Activated naive CD4-positive, alpha-beta T cell treated with Interleukin-2 at 50 U/mL for 16 hours (primary cell): ENCODE data around the gene ITGB1.

ENCODE experiments used
- DNase-seq: peaks from one replicate; pipeline ENCODE4 v3.0.0-alpha.2; 2020

ITGB1 gene

DNA sequence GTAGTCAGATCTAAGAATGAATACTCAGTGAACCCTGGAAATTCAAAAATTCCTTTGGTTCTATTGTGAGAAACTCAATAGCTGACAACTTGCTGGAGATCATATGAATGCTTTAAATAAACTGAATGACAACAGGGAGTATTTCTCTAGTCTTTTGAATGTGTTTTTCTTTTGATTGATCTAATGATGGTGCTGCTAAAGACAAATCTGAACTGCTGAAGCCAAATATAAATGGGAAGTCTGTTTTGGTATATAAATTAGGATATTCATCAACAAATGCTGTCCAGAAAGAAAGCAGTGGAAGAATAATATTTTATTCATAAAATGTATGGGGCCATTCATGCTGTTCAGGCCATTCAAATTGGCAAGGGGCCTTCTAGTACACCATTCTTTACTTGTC lies 79.4 kb downstream of the ITGB1 start:
- no peak for DNase-seq

DNA sequence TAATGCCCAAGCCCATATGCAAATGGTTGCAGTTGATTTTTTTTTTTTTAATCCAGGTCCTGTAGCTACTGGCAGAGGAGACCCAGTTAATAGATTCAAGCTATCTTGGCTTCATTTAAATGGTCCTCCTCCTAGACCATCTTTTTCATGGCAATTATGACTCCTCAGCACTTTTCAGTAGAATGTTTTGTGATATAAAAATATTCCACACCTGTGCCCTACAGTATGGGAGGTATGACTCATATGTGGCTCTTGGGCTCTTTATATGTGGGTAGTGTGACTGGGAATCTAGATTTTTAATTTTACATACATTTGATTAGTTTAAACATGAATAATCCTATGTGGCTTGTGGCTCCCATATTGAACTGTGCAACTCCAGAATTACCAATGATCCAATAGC lies 80.1 kb downstream of the ITGB1 start:
- no peak for DNase-seq

DNA sequence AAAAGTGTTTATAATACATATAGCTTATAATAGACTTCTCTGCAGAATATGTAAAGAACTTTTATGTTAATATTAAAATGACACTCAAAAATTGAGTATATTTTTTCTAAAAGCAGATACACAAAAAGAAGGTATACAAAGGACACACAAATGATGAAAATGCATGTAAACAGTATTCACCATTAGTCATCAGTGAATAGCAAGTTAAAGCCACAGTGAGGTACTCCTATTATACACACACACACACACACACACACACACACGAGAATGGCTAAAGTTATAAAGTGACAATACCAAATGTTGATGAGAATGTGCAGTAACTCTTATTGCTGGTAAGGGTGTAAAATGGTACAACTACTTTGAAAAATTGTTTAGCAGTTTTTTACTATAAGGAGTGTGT lies 92.9 kb downstream of the ITGB1 start:
- DNase-seq, result no peak

DNA sequence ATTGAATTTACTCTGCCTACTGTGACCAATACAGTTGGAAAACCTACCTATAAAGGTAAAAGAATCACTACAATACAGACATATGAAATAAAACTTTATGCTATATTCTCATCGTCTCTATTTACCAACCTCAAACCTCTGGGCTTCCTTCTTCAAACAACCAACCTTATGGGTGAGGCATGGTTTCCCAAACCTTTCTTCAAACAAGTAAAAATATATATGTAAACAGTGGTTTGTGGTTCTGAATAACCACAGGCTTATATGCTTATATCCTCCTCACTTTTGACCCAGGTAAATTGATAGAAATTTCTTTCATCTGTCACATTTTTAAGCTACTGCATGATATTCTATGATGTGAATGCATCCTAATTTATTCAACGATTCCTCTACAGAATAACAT lies 103.6 kb downstream of the ITGB1 start:
- no peak for DNase-seq

DNA sequence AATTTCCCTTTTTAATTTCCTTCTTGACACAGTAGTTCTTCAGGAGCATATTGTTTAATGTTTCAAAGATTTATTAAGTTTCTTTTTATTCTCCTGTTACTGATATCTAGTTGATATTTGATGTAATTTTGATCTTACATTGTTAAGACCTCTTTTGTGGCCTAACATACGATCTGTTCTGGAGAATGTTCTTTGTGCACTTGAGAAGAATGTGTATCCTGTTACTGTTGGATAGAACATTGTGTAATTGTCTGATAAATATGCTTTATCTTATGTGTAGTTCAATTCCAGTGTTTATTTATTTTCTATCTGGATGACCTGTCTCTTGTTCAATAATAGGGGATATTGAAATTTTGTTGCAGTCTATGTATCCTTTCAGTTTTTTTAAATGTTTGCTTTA lies 106.7 kb downstream of the ITGB1 start:
- no peak for DNase-seq
